ENCODE measurements around the gene HSFX1.

The HSFX1 gene

DNA sequence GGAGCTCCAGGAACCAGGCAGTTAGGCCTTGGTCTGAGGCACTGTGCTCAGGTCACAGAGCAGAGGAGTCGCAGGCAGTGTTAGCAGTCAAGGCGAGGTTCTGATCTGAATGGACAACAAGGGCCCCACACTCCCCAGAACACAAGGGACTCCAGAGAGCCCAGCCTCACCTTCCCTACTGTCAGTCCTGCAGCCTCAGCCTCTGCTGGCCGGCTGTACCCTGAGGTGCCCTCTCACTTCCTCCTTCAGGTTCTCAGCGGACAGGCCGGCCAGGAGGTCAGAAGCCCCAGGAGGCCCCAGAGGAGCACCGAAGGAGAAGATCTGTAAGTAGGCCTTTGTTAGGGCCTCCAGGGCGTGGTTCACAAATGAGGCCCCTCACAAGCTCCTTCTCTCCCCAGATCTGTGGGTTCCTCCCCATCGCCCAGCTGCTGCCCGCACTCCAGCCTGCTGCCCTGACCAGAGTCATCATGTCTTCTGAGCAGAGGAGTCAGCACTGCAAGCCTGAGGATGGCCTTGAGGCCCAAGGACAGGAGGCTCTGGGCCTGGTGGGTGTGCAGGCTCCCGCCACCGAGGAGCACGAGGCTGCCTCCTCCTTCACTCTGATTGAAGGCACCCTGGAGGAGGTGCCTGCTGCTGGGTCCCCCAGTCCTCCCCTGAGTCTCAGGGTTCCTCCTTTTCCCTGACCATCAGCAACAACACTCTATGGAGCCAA, 34.0 kb downstream of the HSFX1 start:
- DNase-seq, result no peak

DNA sequence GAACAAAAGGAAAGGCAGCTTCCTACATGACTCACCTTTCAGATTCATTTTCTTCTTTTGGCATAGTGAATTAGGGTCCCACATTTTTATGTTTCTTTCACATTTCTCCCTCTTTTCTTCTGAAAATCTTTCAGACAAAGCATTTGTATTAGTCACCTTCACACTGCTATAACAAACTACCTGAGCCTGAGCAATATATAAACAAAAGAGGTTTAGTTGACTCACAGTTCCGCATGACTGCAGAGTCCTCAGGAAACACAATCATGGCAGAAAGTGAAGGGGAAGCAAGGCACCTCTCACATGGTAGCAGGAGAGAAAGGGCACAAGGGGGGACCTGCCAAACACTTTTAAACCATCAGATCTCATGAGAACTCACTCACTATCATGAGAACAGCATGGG, 44.8 kb downstream of the HSFX1 start:
- no peak for DNase-seq

DNA sequence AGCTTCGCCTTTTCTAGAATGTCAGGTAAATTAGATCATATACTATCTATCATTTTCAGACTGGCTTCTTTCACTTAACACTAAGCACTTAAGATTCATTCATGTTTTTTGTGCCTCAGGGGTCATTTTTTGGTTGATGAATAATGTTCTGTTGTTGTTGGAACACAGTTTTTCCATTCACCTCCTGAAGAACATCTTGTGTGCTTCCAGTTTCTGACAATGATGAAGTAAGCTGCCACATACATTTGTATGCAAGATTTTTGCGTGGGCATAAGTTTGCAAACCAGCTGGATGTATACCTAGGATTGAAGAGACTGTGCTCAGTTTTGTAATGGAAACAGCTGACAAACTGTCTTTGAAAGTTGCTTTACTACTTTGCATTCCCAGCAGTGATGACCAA, 45.5 kb downstream of the HSFX1 start:
- DNase-seq, result no peak

DNA sequence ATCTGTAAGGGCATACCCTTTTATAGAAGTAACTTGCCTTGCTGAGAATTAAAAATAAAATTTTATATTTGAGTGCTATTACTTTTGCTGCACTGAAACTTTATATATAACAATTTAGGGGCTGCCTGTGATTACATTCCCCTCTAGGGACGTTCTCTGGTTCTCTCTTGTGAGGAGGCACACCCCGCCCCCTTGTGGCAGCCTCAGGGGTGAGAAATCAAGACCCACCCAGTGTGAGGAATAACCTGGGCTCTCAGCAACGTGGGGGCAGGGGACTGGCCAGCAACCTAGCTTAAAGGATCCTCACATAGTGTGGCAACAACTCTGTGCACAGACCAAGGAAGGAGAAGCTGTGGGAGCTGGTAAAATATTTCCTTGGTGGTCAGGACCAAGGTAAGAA, 51.6 kb downstream of the HSFX1 start:
- no peak for DNase-seq

All from SW 1271 (cell line).